Fibroblast of mammary gland (primary cell): ENCODE measurements around the gene RAB3A.

Experiments used
- DNase-seq: peaks from one replicate; pipeline ENCODE4 v3.0.0-alpha.2; 2010; ENCODE audit warnings: low read depth
- H3K4me3 ChIP-seq: 2 replicates; pipeline ENCODE4 v1.5.1; 2011; ENCODE audit warnings: low read depth, mild to moderate bottlenecking, low read length, moderate library complexity; ENCODE audit not compliant: control insufficient read depth
- TF ChIP-seq, protein P1 (sequence below): conservative IDR thresholded peaks from 2 replicates; pipeline ENCODE4 v1.5.1; 2011; ENCODE audit warnings: low read depth, low read length, inconsistent platforms; ENCODE audit not compliant: control insufficient read depth, insufficient read depth

Gene RAB3A

DNA sequence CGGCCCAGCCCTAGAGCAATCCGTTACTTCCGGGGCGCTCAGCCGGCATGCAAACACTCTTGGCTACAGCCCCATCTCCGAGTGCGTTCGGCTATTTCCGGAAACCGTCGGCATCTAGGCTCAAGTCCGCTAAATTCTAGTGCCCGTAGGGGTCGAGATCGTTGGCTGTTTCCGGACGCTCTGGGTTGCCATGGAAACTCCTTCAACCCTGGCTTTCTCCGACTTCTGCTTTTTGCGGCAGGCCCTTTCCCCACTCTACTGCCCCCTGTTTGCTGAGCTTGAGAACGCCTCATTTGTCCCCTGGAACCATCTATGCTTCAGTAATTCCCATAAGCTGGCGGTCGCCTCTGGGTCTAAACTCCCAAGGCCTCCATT is 51.4 kb downstream of the RAB3A start:
- peak; percentile 97 for DNase-seq
- H3K4me3 ChIP-seq, result peak overlapping the region; percentile 66
- TF ChIP-seq, protein P1, sequence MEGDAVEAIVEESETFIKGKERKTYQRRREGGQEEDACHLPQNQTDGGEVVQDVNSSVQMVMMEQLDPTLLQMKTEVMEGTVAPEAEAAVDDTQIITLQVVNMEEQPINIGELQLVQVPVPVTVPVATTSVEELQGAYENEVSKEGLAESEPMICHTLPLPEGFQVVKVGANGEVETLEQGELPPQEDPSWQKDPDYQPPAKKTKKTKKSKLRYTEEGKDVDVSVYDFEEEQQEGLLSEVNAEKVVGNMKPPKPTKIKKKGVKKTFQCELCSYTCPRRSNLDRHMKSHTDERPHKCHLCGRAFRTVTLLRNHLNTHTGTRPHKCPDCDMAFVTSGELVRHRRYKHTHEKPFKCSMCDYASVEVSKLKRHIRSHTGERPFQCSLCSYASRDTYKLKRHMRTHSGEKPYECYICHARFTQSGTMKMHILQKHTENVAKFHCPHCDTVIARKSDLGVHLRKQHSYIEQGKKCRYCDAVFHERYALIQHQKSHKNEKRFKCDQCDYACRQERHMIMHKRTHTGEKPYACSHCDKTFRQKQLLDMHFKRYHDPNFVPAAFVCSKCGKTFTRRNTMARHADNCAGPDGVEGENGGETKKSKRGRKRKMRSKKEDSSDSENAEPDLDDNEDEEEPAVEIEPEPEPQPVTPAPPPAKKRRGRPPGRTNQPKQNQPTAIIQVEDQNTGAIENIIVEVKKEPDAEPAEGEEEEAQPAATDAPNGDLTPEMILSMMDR, result peak; percentile 63

DNA sequence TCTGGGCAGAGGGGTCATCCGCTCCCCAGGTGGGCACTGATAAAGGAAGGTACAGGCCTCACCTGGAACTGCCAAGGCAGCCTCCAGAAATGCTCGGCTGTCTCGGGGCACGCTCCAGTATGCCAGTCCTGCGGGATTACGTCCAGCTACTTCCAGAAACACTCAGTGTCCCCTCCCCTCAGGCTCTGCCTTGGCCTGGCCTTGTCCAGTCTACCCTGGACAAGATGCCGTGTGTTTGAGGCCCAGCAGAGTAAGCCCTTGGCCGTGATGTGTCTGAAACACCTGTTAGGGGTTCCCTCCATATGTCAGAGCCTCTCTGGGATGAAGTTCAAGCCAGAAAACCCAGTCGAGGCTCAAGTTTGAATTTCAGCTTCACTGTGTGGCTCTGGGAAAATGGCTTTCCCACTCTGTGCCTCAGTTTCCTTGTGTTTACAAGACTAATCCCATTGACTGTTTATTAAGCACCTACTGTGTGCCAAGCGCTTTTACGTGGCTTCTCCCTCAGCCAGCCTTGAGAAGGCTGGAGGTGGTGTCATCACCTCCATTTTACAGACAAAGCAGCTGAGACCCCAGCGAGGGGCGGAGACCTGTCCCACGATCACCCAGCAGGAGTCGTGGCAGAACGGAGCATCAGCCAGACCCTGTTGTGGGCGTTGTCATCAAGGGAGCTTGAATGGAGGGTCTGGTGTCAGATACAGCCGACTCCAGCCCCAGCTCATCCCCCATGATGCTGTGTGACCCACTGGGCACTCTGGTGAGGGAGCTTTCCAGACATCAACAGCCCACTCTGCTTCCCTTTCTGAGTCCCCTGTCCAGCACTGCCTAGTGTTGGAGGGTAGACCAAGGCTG is 52.8 kb downstream of the RAB3A start:
- peak; percentile 10 for DNase-seq
- no peak overlapping the region for H3K4me3 ChIP-seq
- TF ChIP-seq, protein P1, result no peak

DNA sequence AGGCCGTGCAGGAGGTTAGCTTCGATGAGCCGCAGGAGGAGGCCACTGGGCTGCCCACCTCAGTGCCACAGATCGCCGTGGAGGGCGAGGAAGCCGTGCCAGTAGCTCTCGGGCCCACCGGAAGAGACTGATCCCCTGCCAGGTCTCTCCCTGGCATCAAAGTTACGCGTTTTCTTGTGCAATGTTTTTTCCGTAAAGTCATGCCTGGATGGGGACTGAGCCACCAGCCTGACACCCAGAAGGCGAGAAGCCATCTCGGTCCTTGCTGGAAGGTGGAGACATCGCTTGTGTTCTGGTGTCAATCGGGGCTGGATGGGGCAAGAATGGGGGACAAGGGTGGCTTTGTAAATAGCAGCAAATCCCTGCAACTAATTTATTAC is 54.3 kb downstream of the RAB3A start:
- H3K4me3 ChIP-seq, result no peak overlapping the region
- TF ChIP-seq, protein P1, result no peak
- no peak for DNase-seq

DNA sequence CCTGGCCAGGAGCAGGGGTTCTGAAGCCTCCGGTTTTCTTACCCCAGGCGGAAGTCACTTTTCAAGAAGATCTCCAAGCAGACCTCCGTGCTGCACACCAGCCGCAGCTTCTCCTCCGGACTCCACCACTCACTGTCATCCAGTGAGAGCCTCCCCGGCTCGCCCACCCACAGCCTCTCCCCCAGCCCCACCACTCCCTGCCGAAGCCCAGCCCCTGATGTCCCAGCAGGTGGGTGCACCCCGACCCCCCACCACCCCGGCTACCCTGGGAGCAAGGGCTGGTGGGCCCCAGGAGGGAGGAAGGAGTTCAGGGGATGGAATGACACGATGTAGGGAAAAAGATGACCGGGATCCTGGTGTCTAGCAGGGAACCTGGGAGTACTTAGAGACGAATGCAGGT is 56.4 kb downstream of the RAB3A start:
- TF ChIP-seq, protein P1, result no peak
- DNase-seq, result no peak
- no peak overlapping the region for H3K4me3 ChIP-seq
